ENCODE measurements around the gene MDFI.

MDFI gene, protein sequence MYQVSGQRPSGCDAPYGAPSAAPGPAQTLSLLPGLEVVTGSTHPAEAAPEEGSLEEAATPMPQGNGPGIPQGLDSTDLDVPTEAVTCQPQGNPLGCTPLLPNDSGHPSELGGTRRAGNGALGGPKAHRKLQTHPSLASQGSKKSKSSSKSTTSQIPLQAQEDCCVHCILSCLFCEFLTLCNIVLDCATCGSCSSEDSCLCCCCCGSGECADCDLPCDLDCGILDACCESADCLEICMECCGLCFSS

GRCh38 chr6:41638002-41638934 is at the start of gene MDFI:
TSS of gene MDFI (plus strand) at chr6:41638468. CDS start at chr6:41638750, 282 bp downstream.
- DNase-seq: no peak

DNA sequence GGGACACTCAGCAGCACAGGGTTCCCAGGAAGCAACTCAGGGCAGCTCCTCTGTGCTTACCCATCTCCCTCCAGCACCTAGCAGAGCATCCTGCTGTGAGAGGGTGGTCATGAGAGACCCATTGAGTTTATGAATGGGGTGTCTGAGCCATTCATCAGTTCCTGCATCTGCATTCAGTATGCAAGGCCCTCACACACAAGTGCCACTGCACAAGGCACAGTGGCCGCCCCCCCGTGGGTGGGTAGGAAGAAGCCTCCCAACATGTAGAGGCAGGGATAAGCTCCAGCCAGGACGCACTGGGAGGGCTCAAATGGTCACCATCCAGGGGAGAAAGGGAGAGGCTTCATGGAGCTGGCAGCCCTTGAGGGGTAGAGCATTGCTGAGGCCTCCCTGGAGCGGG is 49.0 kb upstream of the MDFI start:
- no peak for DNase-seq

DNA sequence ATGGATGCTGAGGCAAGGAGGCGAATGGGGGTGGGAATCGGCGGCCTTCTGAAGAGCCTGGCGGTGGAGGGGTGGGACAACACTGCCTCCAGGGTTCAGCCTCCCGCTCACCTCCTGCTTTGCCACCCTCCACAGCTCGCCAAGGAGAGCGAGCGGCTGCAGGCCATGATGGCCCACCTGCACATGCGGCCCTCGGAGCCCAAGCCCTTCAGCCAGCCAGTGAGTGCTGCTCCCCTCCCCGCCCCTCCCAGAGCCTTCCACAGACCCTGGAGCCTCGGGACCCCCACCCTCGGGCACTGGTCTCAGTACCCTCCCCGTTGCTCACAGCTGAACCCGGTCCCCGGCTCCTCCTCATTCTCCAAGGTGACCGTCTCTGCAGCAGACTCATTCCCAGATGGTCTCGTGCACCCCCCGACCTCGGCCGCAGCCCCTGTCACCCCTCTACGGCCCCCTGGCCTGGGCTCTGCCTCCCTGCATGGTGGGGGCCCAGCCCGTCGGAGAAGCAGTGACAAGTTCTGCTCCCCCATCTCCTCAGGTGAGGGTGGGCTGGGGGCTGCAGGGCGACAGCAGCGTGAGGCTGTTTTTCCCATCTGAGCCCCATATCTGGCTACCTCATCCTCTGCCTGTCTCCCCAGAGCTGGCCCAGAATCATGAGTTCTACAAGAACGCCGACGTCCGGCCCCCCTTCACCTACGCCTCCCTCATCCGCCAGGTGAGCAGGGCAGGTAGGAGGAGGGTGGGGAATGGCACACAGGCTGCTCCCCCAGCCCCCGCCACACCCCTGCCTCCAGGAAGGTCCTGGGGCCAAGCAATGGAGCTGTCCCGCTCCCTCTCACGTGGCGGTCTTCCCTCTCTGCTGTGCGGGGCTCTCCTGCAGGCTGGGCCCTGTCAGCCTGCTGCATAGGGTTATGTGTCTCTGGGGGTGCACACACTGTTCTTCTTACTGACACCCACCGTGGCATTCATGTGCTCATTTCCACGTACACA is 48.3 kb upstream of the MDFI start:
- no peak for DNase-seq

DNA sequence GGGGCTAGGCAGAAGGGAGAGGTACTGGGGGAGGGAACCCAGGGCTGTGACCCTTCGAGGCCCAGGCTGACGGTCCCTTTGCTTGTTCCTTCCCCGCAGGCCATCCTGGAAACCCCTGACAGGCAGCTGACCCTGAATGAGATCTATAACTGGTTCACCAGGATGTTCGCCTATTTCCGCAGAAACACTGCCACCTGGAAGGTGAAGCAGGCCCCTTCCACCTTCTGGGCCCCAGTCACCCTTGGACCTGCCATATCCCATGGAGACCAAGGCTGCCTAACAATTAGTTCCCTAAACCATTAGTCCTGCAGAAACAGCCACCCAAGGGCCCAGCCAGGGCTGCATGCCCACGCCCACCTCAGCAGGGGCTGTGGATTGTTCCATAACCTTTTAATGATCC is 47.1 kb upstream of the MDFI start:
- DNase-seq: no peak

DNA sequence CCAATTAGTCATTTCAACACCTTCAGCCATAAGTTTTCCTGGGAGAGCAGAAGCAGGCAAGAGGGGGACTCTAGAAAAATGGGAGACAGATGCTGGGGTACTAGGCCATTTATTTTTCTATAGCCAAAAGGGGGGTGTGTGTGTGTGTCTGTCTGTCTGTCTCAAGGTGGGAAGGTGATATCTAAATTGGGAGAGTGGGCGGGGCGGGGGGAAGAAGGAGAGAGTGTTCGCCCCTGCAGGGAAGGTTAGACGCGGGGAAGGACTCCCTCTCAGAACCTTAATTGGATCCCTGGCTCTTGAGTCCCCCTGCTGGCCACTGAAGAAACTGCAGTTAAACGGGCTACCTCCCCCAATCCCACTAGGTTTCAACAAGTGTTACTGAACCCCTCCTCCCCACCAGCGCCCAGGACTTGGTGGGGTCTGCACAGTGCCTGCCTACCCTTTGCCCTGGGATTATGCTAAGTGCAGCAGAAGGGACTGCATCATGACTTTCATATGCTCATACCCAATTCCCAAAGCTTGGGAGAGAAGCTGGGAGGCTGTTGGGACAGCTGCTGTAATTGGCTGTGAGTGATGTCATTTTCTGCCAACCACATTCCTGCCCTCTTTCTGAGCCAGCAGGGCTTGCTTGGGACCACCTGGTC is 46.3 kb upstream of the MDFI start:
- DNase-seq: peak; percentile 85

DNA sequence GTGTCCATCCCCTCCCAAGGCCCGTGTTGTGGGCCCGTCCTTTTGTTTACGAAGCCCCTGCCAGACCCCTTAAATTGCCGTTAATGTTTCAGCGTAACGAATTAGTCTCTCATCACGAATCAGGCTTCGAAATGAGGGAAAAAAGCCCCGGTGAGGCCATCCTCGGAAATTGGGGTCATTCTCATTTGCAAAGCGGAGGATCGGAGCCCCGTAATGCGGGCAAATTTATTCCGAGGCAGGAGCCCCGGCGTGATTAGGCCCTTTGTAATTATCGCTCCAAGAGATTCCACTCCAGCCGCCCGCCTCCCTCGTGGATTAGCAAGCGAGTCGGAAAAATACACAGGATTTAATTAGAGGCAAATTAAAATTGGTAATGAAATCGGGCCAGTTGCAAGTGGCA is 44.9 kb upstream of the MDFI start:
- DNase-seq: no peak

GRCh38 chr6:41593839-41594238 is 44.4 kb upstream of the MDFI start:
- DNase-seq: no peak

GRCh38 chr6:41594326-41594725 is 43.9 kb upstream of the MDFI start:
- no peak for DNase-seq

DNA sequence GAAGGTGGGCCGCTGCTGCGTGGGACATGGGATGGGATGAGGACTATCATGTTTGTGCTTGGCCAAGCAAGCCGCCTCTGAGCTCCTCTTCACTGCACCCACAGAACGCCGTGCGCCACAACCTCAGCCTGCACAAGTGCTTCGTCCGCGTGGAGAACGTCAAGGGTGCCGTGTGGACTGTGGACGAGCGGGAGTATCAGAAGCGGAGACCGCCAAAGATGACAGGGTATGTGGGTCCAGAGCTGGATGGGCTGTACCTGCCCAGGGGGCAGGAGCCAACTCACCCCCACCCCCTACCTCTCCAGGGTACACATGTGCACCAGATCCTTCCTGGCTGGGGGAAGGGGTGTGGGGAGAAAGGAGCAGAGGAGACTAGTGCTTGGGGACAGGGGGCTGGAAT is 43.5 kb upstream of the MDFI start:
- DNase-seq: no peak

GRCh38 chr6:41595166-41595565 is 43.1 kb upstream of the MDFI start:
- no peak for DNase-seq

DNA sequence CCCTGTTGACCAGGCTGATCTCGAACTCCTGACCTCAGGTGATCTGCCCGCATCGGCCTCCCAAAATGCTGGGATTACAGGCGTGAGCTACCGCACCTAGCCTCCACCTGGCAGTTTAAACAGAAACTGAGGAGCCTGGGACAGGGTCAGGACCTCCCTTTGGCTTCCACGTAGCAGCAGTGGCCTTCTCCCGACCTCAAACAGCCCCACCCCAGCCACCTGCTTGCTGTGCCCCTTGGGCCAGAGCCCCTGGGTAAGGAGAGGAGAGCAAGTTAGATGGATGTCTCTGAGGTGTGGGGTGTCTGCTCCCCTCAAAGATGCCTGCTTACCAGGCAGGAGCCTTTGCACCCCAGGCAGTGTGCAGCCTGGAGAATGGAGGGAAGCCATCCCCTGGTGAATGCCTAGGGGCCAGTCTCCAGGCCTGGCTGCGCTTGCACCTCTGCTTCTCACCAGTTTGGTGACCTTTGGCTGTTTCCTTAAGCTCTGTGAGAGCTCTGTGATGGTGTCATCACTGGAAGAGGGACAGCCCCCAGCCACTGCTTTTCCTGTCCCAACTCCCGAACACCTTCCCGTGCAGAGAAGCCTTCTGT is 42.1 kb upstream of the MDFI start:
- no peak for DNase-seq

DNA sequence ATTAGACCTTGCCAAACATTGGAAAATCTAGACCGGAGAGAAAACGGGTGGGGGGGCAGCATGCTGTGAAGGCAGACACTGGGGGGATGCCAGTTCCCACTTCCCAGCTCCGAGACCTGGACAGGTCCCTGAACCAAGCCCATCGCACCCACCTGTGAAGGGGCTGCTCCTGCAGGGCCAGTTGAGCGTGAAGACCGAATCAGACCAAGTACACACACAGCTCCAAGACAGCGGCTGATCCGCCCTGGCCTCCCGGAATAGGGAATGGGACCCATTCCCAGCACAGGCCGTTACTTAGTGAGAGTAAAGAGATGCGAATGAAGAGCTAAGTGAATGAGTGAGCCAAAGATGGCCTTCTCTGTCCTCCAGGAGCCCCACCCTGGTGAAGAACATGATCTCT is 41.5 kb upstream of the MDFI start:
- DNase-seq: no peak

DNA sequence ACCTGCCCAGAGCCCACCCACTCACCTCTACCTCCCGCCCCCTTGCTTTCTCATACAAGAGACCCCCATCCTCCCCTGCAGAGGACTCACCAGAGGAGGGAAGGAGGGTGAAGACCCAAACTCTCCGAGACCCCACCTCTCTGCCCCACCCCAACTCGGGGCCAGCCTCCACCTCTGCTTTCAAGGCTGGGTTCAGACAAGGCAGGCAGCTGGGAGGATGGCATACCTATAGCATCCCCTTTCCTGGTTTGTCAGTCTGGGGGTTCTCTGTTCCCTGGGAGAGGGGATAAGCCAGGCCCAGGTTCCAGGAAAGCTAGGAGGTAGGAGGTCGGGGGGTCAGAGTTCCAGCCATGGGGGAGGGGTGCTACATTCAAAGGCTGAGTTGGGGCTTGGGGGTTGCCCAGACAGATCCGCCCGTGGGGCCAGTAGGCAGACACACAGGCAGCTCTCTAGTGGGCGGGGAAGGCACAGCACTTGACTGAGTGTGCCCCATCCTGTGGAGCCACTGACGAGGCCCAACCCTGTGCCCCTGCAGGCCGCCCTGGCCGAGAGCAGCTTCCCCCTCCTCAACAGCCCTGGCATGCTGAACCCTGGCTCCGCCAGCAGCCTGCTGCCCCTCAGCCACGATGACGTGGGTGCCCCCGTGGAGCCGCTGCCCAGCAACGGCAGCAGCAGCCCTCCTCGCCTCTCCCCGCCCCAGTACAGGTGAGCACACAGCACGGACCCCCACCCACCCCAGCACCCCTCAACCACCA is 40.8 kb upstream of the MDFI start:
- no peak for DNase-seq

GRCh38 chr6:41598670-41599014 is 39.6 kb upstream of the MDFI start:
- DNase-seq: no peak

DNA sequence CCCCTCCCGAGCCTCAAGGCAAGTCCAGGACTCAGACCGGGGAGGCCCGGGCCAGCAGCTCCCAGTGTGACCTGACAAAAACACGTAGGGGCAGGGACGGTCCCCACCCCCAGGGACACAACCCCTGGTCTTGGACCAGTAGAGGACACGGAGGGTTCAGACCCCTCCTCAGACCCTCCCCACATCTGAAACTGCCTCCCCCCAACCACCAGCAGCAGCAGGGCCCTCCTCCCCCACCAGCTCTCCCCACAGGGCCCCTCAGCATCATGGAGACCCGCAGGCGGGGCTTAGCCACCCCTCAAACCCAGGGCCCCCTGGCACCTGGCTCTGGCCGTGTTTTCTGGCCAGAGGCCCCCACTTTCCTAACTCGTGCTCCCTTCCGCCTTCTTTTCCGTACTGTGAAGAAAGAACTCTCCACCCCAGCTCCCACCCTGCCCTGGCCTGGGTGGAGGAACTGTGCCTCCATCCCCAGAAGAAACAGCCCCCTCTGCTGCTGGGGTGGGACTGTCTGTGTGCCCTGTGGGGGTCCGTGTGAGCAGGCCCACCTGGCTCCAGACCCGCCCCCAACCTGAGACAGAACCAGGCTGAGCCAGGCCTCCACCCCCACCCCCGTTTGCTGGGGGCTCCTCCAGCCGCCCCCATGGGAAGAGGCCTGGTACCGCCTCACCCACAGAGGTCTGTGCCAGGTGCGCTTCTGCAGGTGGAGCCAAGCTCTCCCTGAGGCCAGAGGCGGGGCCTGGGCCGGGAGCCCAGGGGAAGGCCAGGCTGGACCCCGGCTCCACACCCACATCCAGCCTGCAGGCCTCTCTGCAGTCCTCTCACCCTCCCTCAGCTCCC is 39.0 kb upstream of the MDFI start:
- no peak for DNase-seq

DNA sequence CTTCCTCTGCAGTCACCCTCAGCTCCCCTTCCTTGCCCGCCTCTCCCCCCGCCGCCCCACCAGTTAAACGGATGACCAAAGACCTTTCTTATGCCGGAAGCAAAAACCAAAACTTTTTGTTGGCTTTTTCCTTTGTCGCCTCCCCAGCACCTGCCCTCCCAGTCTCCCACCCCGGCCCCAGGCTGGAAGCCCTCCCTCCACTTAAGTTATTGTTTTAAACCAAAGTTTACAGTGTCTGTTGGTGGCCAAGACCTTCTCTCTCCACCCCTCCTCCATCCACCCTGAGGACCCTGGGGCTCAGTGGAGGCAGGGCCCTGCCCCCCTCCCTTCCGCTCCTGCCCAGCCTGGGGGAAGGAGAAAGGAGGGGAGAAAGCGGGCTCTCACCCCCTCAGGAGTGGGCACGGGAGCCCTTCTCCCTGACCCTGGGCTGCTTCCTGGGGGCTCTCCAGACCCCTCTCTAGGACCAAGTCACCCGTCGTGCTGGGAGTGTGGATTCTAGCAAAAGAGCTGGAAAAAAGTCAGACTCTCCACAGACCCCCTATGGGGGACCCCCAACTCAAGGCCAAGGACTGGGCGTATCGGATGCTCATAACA is 38.3 kb upstream of the MDFI start:
- no peak for DNase-seq

- DNase-seq: no peak
These were observed 37.6 kb upstream of the MDFI start for GRCh38 chr6:41600499-41601247.

- DNase-seq: no peak
These were observed 37.1 kb upstream of the MDFI start for GRCh38 chr6:41601248-41601549.

DNA sequence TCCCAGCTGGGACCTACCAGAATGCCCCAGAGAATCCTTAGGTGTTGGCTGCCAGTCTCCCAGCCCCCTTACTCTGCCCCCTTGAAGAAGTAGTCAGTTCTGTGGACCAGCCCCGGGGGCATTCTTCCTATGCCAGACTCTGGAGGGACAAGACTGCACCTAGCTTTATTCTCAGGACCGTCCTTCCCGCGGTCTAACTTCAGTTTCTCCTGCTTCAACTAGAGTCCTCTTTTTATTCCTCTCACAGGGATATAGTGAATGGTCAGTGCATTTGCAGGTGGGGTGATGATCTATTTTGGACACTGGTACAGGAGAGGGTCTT is 35.9 kb upstream of the MDFI start:
- DNase-seq: no peak

Data from 8988T (cell line).